GM21526 (cell line): ENCODE results near the gene ADGRB3.
"Not testable (repeated sequence)": the region's sequence is repeated elsewhere in the genome, so short reads cannot be mapped to it uniquely, and the experiment has no call there.

Source experiments
- ATAC-seq: cut with Tn5 transposase; IDR thresholded peaks from one replicate; pipeline ENCODE4 v1.9.1; 2021; ENCODE audit warnings: moderate library complexity; ENCODE audit not compliant: unreplicated experiment, low FRiP score

Gene ADGRB3

GRCh38 chr6:68732423-68732822 is 97.3 kb downstream of the ADGRB3 start:
- no peak for ATAC-seq

DNA sequence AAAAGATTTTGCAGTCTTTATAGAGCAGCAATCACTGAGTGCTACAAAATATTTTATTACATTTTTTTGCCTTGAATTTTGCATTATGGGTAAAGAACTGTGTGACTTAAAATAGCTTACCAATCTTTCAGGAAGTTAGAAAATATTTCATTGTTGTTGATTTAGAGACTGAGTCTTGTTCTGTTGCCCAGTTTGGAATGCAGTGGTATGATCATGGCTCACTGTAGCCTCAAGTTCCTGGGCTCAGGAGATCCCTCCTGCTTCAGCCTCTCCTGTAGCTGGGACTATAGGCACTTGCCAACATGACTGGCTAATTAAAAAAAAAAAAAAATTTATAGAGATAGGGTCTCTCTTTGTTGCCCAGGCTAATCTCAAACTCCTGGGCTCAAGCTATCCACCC is 100.8 kb downstream of the ADGRB3 start:
- ATAC-seq, result no peak

- no peak for ATAC-seq
These were observed 102.0 kb downstream of the ADGRB3 start for GRCh38 chr6:68737061-68737460.

GRCh38 chr6:68738039-68738438 is 103.0 kb downstream of the ADGRB3 start:
- no peak for ATAC-seq

DNA sequence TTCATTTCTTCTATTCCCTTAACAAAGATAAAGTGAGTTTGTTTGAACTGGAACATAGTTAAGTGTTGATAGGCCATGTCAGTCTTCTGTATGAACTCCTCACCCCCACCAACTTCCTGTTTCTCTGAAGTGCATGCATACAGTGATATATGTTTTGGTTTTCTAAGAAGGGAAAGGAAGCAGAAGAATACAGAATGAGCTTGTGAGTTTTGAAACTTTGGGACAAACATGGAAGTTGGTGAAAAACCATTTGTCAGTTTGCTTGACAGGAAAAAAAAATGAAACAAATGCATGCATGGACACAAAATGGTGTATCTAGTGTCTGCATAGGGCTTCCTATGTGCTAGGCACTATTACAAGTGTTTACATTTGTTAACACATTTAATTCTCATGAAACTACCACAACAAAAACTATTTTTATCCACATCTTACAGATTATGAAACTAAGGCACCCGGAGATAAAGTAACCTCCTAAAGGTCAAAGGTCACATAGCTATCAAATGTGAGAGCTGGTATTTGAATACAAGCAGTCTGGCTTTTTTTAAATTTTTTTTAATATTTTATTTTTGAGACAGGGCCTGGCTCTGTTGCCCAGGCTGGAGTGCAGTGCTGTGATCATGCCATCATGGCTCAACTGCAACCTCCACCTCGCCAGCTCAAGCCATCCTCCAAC is 105.9 kb downstream of the ADGRB3 start:
- no peak for ATAC-seq

DNA sequence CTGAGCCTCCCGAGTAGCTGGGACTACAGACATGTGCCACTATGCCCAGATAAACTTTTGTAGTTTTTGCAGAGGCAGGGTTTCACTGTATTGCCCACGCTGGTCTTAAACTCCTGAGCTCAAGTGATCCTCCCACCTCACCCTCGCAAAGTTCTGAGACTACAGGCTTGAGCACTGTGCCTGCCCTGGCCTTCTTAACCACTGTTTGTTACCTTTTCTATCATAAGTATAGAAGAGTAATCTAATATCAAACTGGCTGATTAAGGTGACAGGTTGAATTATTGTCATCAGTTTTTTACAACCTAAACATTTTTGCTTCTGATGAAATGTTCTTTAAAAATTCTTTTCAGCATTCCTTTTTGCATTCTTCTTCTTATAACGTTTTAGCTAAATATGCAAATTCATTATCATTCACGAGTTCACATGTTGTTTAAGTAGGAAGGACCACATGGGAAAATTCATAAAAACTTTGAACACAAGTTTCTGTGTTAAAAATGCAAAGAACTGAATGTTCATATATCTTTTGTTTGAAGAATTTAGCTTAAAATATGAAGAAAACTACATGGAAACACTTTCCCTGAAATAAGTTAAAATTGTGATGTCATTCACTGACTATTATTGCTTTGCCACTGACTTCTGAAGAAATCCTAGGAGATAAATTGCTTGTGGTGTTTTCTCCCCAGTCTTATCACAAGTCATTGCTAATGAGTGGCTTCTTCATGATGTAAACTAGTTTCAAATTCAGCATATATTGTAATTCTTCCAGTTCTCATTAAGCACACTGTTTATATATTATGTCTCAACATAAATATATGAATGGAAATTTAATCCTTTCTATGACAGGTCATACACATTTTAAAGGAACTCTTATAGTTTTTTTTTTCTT is 106.7 kb downstream of the ADGRB3 start:
- no peak for ATAC-seq

DNA sequence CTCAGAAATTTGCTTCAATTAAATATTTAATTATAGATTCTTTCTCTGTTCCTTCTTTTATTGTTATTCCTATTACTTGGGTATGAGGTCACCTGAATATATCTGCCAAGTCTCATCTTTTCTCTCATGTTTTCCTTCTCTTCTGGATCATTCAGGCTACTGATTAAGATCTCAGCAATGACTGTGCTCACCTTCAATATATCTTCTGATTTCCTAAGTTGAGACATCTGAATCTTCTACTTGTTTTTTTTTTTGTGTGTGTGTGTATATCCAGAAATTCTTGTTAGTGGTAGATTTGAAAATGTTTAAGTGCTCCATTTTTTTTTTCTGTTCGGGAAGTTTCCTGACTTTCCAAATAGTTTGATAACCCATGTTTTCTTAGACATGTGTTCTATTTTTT is 108.0 kb downstream of the ADGRB3 start:
- ATAC-seq, result no peak

- not testable (repeated sequence) for ATAC-seq
These were observed 109.3 kb downstream of the ADGRB3 start for GRCh38 chr6:68744376-68744775.

GRCh38 chr6:68746376-68746775 is 111.3 kb downstream of the ADGRB3 start:
- no peak for ATAC-seq

- no peak for ATAC-seq
These were observed 112.2 kb downstream of the ADGRB3 start for GRCh38 chr6:68747110-68747790.

- ATAC-seq, result not testable (repeated sequence)
These were observed 112.8 kb downstream of the ADGRB3 start for GRCh38 chr6:68747832-68748231.

DNA sequence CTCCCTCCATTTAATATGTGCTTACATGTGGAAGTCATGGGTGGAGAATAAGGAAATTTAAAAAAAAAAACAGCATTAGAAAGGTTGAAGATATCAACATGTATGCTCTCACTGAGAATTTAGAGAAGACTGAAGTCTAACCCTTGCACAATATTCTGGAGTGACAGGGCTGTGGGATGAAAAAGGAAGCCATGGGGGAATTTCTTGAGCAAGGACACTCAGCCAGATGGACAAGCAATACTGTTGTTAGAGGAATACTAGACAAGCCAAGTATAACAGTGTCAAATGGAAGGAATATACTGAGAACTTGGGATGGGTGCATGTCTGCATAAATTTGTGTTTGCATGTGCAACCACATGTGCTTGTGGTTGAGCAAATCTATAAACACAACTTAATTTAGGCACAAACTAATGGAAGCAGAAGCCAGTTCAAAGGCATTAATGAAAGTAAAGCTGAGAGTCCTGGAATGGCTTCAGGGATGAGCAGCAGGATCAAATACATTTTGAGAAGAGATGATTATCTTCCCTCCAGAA is 119.7 kb downstream of the ADGRB3 start:
- ATAC-seq, result no peak

GRCh38 chr6:68756454-68757375 is 121.6 kb downstream of the ADGRB3 start:
- no peak for ATAC-seq

DNA sequence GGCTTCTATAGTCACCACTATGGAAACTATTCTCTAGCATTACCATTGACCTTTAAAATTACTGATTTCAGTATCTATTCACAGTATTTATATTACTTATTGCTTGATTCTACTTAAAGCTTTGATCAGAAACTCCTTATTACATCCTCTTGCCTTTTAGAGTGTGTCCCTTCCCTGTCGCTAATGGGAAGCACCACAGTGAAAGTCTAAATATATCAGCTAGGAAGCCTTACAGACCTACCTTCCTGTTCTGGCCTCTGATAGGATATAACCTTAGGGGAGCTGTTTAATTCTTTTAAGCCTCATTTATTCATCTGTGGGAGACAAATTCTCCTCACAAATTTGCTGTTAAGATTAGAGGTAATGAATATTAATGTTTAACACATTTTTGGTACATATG is 122.7 kb downstream of the ADGRB3 start:
- no peak for ATAC-seq

DNA sequence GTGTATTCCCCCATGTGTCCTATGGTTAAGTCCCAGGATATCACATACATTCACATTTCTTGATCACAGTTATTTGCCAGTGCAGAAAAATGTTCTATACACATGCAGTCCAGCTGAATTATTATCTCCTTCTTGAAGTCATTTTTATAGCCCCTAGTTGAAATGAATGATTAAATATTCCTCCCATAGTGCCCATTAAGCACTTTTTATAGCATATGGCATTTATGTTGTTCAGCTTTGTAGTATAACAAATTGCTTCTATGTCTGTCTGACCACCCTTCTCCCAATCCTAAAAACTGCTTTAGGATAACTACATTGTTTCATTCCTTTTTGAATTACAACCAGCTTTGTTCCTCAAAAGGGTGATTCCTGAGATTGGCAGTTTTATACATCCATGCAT is 123.5 kb downstream of the ADGRB3 start:
- no peak for ATAC-seq

DNA sequence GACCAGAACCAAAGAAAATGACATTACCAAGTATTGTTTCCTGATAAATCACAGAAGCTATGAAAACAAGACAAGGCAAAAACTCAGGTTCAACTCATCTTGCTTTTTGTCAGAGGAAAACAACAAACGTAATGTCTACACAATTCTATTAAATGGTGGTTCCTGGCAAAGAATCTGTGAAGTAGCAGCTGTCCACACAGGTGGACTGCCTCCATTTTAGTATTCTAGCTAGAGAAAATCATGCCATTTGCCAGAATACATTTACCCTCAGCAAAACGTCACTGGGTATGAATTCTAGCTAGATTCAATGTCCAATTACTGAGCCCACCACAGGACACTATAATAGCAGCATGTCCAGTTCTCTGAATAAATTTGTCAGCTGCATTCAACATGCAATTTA is 125.4 kb downstream of the ADGRB3 start:
- ATAC-seq, result no peak

DNA sequence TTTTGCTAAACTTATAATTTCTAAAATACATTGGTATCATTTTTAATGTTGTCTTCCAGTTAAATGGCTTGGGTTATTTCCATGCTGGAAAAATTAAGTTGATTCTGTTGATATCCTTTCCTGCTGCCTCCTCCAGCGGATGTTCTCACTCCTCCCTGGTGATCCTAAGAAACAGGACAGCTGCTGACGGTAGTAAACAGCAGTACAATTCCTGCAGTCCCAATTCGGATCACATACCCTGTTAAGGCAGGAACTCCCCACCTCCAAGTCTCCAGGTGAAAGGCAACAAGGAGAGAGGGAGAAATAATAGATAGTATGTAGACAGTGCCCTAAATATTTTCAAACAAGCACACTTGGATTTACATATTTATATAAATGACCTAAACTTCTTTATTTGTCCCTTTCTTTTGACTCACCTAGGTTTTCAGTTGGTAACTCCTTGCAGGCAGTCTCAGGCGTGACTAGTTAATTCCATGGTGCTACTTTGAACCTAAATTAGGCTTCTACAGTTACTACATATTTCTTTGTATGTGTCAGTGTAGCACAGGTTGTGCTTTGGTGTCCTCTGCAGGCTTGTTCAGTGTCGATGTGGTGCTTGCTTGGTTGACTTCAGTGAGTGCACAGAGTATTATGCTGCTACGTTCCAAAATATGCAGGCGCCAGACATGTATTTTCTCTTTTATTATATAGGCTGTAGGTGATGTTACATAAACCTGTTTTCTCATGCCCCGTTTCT is 126.0 kb downstream of the ADGRB3 start:
- ATAC-seq, result no peak

- ATAC-seq, result no peak
These were observed 126.9 kb downstream of the ADGRB3 start for GRCh38 chr6:68761985-68762384.

DNA sequence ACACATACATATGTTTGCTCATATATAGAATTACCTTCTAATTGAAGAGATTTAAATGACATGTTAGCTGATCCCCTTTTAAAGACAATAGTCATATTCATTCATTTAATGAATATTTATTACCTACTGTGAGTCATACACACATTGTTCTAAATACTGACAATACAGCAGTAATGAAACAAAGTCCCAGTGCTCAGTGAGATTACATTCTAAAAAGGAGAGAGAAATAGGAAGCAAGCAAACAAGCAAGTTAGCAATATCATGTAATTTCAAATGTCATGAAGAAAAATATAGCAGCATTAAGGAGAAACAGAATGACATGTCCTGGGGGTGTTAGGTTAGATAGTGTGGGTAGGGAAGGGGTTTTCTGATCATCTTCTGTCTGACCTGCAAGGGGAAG is 136.3 kb downstream of the ADGRB3 start:
- ATAC-seq, result no peak
